PC-9 (cell line): ENCODE data around the gene HCAR3. TPM values are rescaled to one million over a fixed set of nuclear protein-coding genes. Genes with fewer than 3 reads are reported as not detected.
"Not testable (repeated sequence)": the region's sequence is repeated elsewhere in the genome, so short reads cannot be mapped to it uniquely, and the experiment has no call there.

Experiments used
- BruUV-seq: library from RNA; stranded (reverse); fragments of 400-500 nt; replicated peaks from 2 replicates; lab custom pipeline; 2021; lab: Mats Ljungman, UMichigan
- CTCF ChIA-PET: fragments of 300-600 bp; sonication (Branson Sonifier 250); formaldehyde crosslinking; loops from one replicate; lab custom pipeline; 2022; ENCODE audit warnings: antibody characterized with exemption; lab: Charles Lee
- POLR2A ChIA-PET: fragments of 300-600 bp; sonication (Branson Sonifier 250); formaldehyde crosslinking; loops from one replicate; lab custom pipeline; 2022; ENCODE audit warnings: antibody characterized with exemption; ENCODE audit not compliant: unreplicated experiment; lab: Charles Lee
- DNase-seq, 2 experiments: peaks; one replicate each; pipeline versions ENCODE4 v3.0.0 to v3.0.0-alpha.2; 2015 to 2022; ENCODE audit warnings: mixed read lengths in 1 of 2
- H2AFZ ChIP-seq: fragments of 200-600 bp; sonication (generic); 2 replicates; pipeline ENCODE4 v1.8.1; 2017; ENCODE audit warnings: antibody characterized with exemption
- H3F3A ChIP-seq: fragments of 200-600 bp; sonication (generic); 2 replicates; pipeline ENCODE4 v1.8.1; 2017; ENCODE audit warnings: antibody characterized with exemption, mild to moderate bottlenecking, low read depth; ENCODE audit not compliant: insufficient read depth
- H3K27ac ChIP-seq: fragments of 200-600 bp; sonication (generic); 2 replicates; pipeline ENCODE4 v1.6.1; 2016; ENCODE audit warnings: mixed run types
- H3K27me3 ChIP-seq: fragments of 200-600 bp; sonication (generic); 2 replicates; pipeline ENCODE4 v1.6.1; 2016; ENCODE audit warnings: low read depth, mixed run types; ENCODE audit not compliant: insufficient read depth
- H3K36me3 ChIP-seq: fragments of 200-600 bp; sonication (generic); 2 replicates; pipeline ENCODE4 v1.6.1; 2016; ENCODE audit warnings: low read depth, mixed run types
- H3K4me1 ChIP-seq: fragments of 200-600 bp; sonication (generic); replicated peaks from 2 replicates; pipeline ENCODE4 v1.6.1; 2016; ENCODE audit warnings: mixed run types; ENCODE audit not compliant: insufficient read depth
- H3K4me2 ChIP-seq: fragments of 200-600 bp; sonication (generic); 2 replicates; pipeline ENCODE4 v1.6.1; 2017; ENCODE audit warnings: mixed run types
- H3K4me3 ChIP-seq: fragments of 200-600 bp; sonication (generic); 2 replicates; pipeline ENCODE4 v1.6.1; 2016; ENCODE audit warnings: mixed run types
- H3K79me2 ChIP-seq: fragments of 200-600 bp; sonication (generic); 2 replicates; pipeline ENCODE4 v1.6.1; 2017; ENCODE audit warnings: low read depth, mixed run types
- H3K9me2 ChIP-seq: fragments of 200-600 bp; sonication (generic); 2 replicates; pipeline ENCODE4 v1.8.1; 2017; ENCODE audit warnings: mild to moderate bottlenecking; ENCODE audit not compliant: insufficient read depth
- H3K9me3 ChIP-seq: fragments of 200-600 bp; sonication (generic); 2 replicates; pipeline ENCODE4 v1.8.1; 2016; ENCODE audit warnings: low read depth; ENCODE audit not compliant: insufficient read depth
- H4K20me1 ChIP-seq: fragments of 200-600 bp; sonication (generic); 2 replicates; pipeline ENCODE4 v1.8.1; 2017; ENCODE audit not compliant: insufficient read depth
- CTCF ChIP-seq: fragments of 200-600 bp; sonication (generic); conservative IDR thresholded peaks from 2 replicates; pipeline ENCODE4 v1.6.1; 2017; ENCODE audit warnings: mixed run types, antibody characterized with exemption, mild to moderate bottlenecking, moderate library complexity
- EZH2 ChIP-seq: fragments of 200-600 bp; sonication (generic); IDR thresholded peaks from 2 replicates; pipeline ENCODE4 v1.8.0; 2017; ENCODE audit warnings: antibody characterized with exemption, low read depth
- intact Hi-C: fragments of 100-400 bp; cut with micrococcal nuclease; formaldehyde crosslinking; loops from one replicate; pipeline ENCODE4 v1.10.0; 2022; ENCODE audit not compliant: unreplicated experiment
- total RNA-seq: library from RNA; stranded (reverse); gene quantifications from 2 replicates; pipeline ENCODE4 v1.2.3, GENCODE V29; 2021

Gene HCAR3
- total RNA-seq, 1 experiment from 2014 or later: 0.44 TPM

DNA sequence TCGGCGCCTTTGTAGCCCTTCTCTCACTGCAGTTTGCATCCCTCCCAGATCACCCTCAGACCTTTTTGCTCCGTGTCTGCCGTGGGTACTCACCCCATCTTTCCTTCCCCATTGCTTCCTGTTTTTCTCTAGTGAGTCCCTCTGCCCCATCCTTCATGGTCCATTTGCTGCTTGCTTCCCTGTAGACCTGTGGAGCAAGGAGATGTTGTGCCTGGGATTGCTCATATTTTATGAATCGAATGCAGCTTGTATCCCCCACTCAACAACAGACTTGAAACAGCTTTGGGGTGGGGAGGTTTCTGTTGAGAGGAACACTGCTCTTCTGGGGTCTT is 36.7 kb upstream of the HCAR3 start:
- H3K79me2 ChIP-seq: peaks cover 55% of the 10 kb centered on the region
- peaks cover 35% of the 10 kb centered on the region for H3K36me3 ChIP-seq
- H3K4me2 ChIP-seq: peak overlapping the region; percentile 84
- POLR2A ChIA-PET: no interaction called here
- no peaks in the 10 kb centered on the region for H3K27me3 ChIP-seq
- H3K27ac ChIP-seq: peak overlapping the region; percentile 62; the same call in 1 of the 2 replicates
- intact Hi-C loops: loop anchor here (2.0 kb wide), 1 partner anchor 252 kb away; the partner anchor contains the start of gene ZCCHC8
- peaks cover 22% of the 10 kb centered on the region for H3F3A ChIP-seq
- BruUV-seq: TSS peak; percentile 60
- peak overlapping the region; percentile 87 for H2AFZ ChIP-seq
- CTCF ChIA-PET: interaction anchor here (0.6 to 1.6 kb wide), 2 partner anchors 115 to 122 kb away, joined by 8 to 9 read pairs; no protein-coding TSS in a partner anchor
- peaks cover 25% of the 10 kb centered on the region for H3K4me1 ChIP-seq
- H3K9me2 ChIP-seq: no peaks in the 10 kb centered on the region
- H3K9me3 ChIP-seq: no peaks in the 10 kb centered on the region
- peak overlapping the region; percentile 86 for H3K4me3 ChIP-seq
- H4K20me1 ChIP-seq: no peaks in the 10 kb centered on the region; the same call in 1 of the 2 replicates
- TF ChIP-seq CTCF (no peak), EZH2 (no peak)
- no peak for DNase-seq

GRCh38 chr12:122752464-122753318 is 36.1 kb upstream of the HCAR3 start, which contains the start of gene DENR:
TSS of gene DENR (plus strand) at chr12:122752824. CDS start at chr12:122753702, 878 bp downstream.
- Histone ChIP-seq H3K79me2 (peaks cover 50% of the 10 kb centered on the region), H3F3A (peaks cover 22% of the 10 kb centered on the region), H3K27ac (peak within 1 kb of the TSS; percentile 62), H2AFZ (peak within 1 kb of the TSS; percentile 87), H3K9me2 (no peaks in the 10 kb centered on the region), H4K20me1 (no peaks in the 10 kb centered on the region), H3K36me3 (peaks cover 34% of the 10 kb centered on the region), H3K4me1 (peaks cover 25% of the 10 kb centered on the region), H3K4me3 (peak within 1 kb of the TSS; percentile 86), H3K9me3 (no peaks in the 10 kb centered on the region), H3K4me2 (peak within 1 kb of the TSS; percentile 84), H3K27me3 (no peaks in the 10 kb centered on the region)
- ChIA-PET POLR2A (interaction anchor here (0.6 kb wide), 3 partner anchors 19 to 1030 kb away, joined by 3 to 5 read pairs (median 3); no protein-coding TSS in a partner anchor), CTCF (interaction anchor here (0.6 to 1.6 kb wide), 2 partner anchors 115 to 122 kb away, joined by 8 to 9 read pairs; no protein-coding TSS in a partner anchor)
- peak; percentile 96 to 99 for DNase-seq
- intact Hi-C loops: loop anchor here (1.0 to 2.0 kb wide), 3 partner anchors 115 to 252 kb away; partner anchors contain the start of genes KNTC1 and ZCCHC8
- no TSS peak for BruUV-seq
- TF ChIP-seq EZH2: no peak
- TF ChIP-seq CTCF: peak; percentile 70

GRCh38 chr12:122750781-122751515 is 34.3 kb upstream of the HCAR3 start:
- CTCF ChIA-PET, H3K9me2 ChIP-seq, H3K9me3 ChIP-seq, POLR2A ChIA-PET, DNase-seq, intact Hi-C loops, H4K20me1 ChIP-seq, H2AFZ ChIP-seq, H3K4me3 ChIP-seq, H3K27me3 ChIP-seq: not testable (repeated sequence)
- Histone ChIP-seq H3K36me3 (peaks cover 21% of the 10 kb centered on the region), H3K27ac (peak overlapping the region; percentile 55; the same call in 1 of the 2 replicates), H3K4me2 (0 out of 2 replicates have a peak overlapping the region, but pooled peaks have one; percentile 74), H3F3A (peaks cover 18% of the 10 kb centered on the region; the same call in 1 of the 2 replicates), H3K79me2 (peaks cover 32% of the 10 kb centered on the region), H3K4me1 (peaks cover 25% of the 10 kb centered on the region)
- BruUV-seq: TSS peak; percentile 73
